Endothelial cell of umbilical vein (primary cell): Measurements from ENCODE around the gene LIPT1. TPM values are rescaled to one million over a fixed set of nuclear protein-coding genes. Genes with fewer than 3 reads are reported as not detected.

Source experiments
- BruUV-seq: library from RNA; stranded (reverse); fragments of 400-500 nt; replicated peaks from 2 replicates; lab custom pipeline; 2021; lab: Mats Ljungman, UMichigan
- CTCF ChIA-PET: fragments of 300-600, 350-600 bp; sonication (Branson Sonifier 250); formaldehyde crosslinking; loops from one replicate; lab custom pipeline; 2021; ENCODE audit warnings: antibody characterized with exemption, inconsistent platforms; lab: Charles Lee
- POLR2A ChIA-PET: fragments of 300-600, 350-600 bp; sonication (Branson Sonifier 250); formaldehyde crosslinking; loops from one replicate; lab custom pipeline; 2021; ENCODE audit warnings: antibody characterized with exemption, inconsistent platforms; lab: Charles Lee
- DNase-seq: peaks from one replicate; pipeline ENCODE4 v3.0.0-alpha.2; 2011; ENCODE audit warnings: low read depth, low spot score
- FAIRE-seq: peaks from 2 replicates; lab custom pipeline; 2011; peaks lifted over from hg19 to GRCh38; lab: Jason Lieb, UNC
- H2AFZ ChIP-seq: 2 replicates; pipeline ENCODE4 v1.6.0; 2012; ENCODE audit warnings: low read depth, low read length, control low read depth, inconsistent platforms
- H3K27ac ChIP-seq: 2 replicates; pipeline ENCODE4 v1.5.1; 2011; ENCODE audit warnings: low read depth, mild to moderate bottlenecking, control low read depth, low read length, moderate library complexity; ENCODE audit not compliant: insufficient read depth
- H3K27me3 ChIP-seq, 2 experiments: 2 replicates each; pipeline versions ENCODE4 v1.6.0 to v1.6.1; 2011; ENCODE audit warnings: low read length in 2 of 2, mixed read lengths in 1 of 2; ENCODE audit not compliant: control insufficient read depth in 2 of 2, insufficient read depth in 2 of 2
- H3K36me3 ChIP-seq, 2 experiments: 2 replicates in 1 of 2; 3 replicates in 1 of 2; pipeline ENCODE4 v1.5.1; 2011; ENCODE audit warnings: low read length in 2 of 2, mild to moderate bottlenecking in 1 of 2, moderate library complexity in 1 of 2; ENCODE audit not compliant: control insufficient read depth in 2 of 2, insufficient read depth in 2 of 2; ENCODE audit errors: extremely low read depth in 1 of 2
- H3K4me1 ChIP-seq: 3 replicates; pipeline ENCODE4 v1.5.1; 2011; ENCODE audit warnings: mild to moderate bottlenecking, low read length; ENCODE audit not compliant: control insufficient read depth, insufficient read depth; ENCODE audit errors: extremely low read depth
- H3K4me2 ChIP-seq: 2 replicates; pipeline ENCODE4 v1.6.1; 2011; ENCODE audit warnings: low read length, control low read depth, mixed read lengths; ENCODE audit not compliant: insufficient read depth
- H3K4me3 ChIP-seq, 3 experiments: fragments of 200-600 bp in 1 of 3; sonication (generic), shearing (Covaris generic) in 1 of 3; replicated peaks in 1 of 3; 2 replicates each; pipeline ENCODE4 v1.5.1; 2011 to 2016; ENCODE audit warnings: control low read depth in 3 of 3, low read length in 3 of 3, mild to moderate bottlenecking in 2 of 3, inconsistent platforms in 1 of 3, low read depth in 1 of 3, moderate library complexity in 1 of 3; ENCODE audit not compliant: insufficient read depth in 1 of 3
- H3K79me2 ChIP-seq: 2 replicates; pipeline ENCODE4 v1.6.0; 2012; ENCODE audit warnings: low read length, inconsistent platforms; ENCODE audit not compliant: control insufficient read depth, insufficient read depth
- H3K9ac ChIP-seq: replicated peaks from 2 replicates; pipeline ENCODE3; 2011; ENCODE audit warnings: low read length, control low read depth; ENCODE audit not compliant: insufficient read depth; ENCODE audit errors: extremely low read depth
- H3K9me1 ChIP-seq: replicated peaks from 3 replicates; pipeline ENCODE4 v1.6.0; 2011; ENCODE audit warnings: mild to moderate bottlenecking, low read length; ENCODE audit not compliant: control insufficient read depth, insufficient read depth; ENCODE audit errors: extremely low read depth
- H3K9me3 ChIP-seq: replicated peaks from 2 replicates; pipeline ENCODE4 v1.5.1; 2012; ENCODE audit warnings: low read length, inconsistent platforms; ENCODE audit not compliant: control insufficient read depth, insufficient read depth
- H4K20me1 ChIP-seq: replicated peaks from 2 replicates; pipeline ENCODE3; 2011; ENCODE audit warnings: mild to moderate bottlenecking, low read length; ENCODE audit not compliant: control insufficient read depth, insufficient read depth; ENCODE audit errors: extremely low read depth
- CTCF ChIP-seq, 2 donors: IDR thresholded peaks; 1 replicate in 1 of 2; 2 replicates in 1 of 2; pipeline ENCODE4 v1.5.1; 2011; ENCODE audit warnings: low read length in 2 of 2, mild to moderate bottlenecking in 2 of 2, moderate library complexity in 2 of 2, control low read depth in 1 of 2, inconsistent platforms in 1 of 2, low read depth in 1 of 2; ENCODE audit not compliant: insufficient read depth in 1 of 2; ENCODE audit errors: extremely low read depth in 1 of 2
- EZH2 ChIP-seq: IDR thresholded peaks from 2 replicates; pipeline ENCODE4 v1.6.1; 2012; ENCODE audit warnings: borderline replicate concordance, low read depth, mild to moderate bottlenecking, moderate library complexity, low read length, inconsistent platforms; ENCODE audit not compliant: severe bottlenecking
- FOS ChIP-seq: IDR thresholded peaks from 2 replicates; pipeline ENCODE4 v1.6.1; 2011; ENCODE audit warnings: mild to moderate bottlenecking, low read length, moderate library complexity, borderline replicate concordance; ENCODE audit not compliant: insufficient read depth
- GATA2 ChIP-seq: IDR thresholded peaks from 2 replicates; pipeline ENCODE4 v1.7.0; 2011; ENCODE audit warnings: low read depth, mild to moderate bottlenecking, moderate library complexity, mixed read lengths, low read length; ENCODE audit not compliant: insufficient read length, insufficient read depth
- JUN ChIP-seq: IDR thresholded peaks from 2 replicates; pipeline ENCODE4 v1.6.1; 2011; ENCODE audit warnings: borderline replicate concordance, low read depth; ENCODE audit not compliant: insufficient read length, insufficient read depth
- MAX ChIP-seq: IDR thresholded peaks from 2 replicates; pipeline ENCODE4 v1.6.1; 2011; ENCODE audit not compliant: insufficient read depth, insufficient read length
- MYC ChIP-seq: IDR thresholded peaks from one replicate; pipeline ENCODE4 v1.6.1; 2011; ENCODE audit warnings: mild to moderate bottlenecking, low read depth, low read length
- POLR2A ChIP-seq: IDR thresholded peaks from 2 replicates; pipeline ENCODE4 v1.6.1; 2012; ENCODE audit warnings: low read depth, mild to moderate bottlenecking, control low read depth, low read length
- POLR2AphosphoS5 ChIP-seq: IDR thresholded peaks from 2 replicates; pipeline ENCODE4 v1.6.1; 2012; ENCODE audit warnings: low read depth, mild to moderate bottlenecking, control low read depth, low read length, moderate library complexity; ENCODE audit not compliant: insufficient read depth
- dilution Hi-C: fragments of 300-500 bp; cut with MboI; formaldehyde crosslinking; loops from one replicate; pipeline ENCODE4 v1.15.0; 2019; ENCODE audit warnings: low sequenced_read_pairs; ENCODE audit not compliant: extremely low pct_ligation_motif_present
- intact Hi-C: fragments of 100-400 bp; cut with micrococcal nuclease; formaldehyde crosslinking; loops from one replicate; pipeline ENCODE4 v1.10.0; 2022
- polyA plus RNA-seq, 4 experiments: library from polyadenylated mRNA; depleted of rRNA in 3 of 4; stranded (reverse) in 3 of 4; unstranded in 1 of 4; fragments of >200 nt; gene quantifications; 2 replicates each; pipeline versions ENCODE4 v1.2.1 to v1.2.3, GENCODE V29; 2011 to 2012; ENCODE audit warnings: missing spikeins in 1 of 4
- total RNA-seq: library from RNA; stranded (reverse); gene quantifications from 2 replicates; pipeline ENCODE4 v1.2.3, GENCODE V29; 2021

The LIPT1 gene
- total and polyA plus RNA-seq, 2 donors (not counting 3 experiments of a cell fraction or from before 2014, with no cell fraction given), result 3.3 to 4.8 TPM

- H3K9ac ChIP-seq, result no peak overlapping the region
- no peaks in the 10 kb centered on the region for H3K36me3 ChIP-seq
- no peaks in the 10 kb centered on the region for H3K4me1 ChIP-seq
- dilution Hi-C loops, result no loop called here
- FAIRE-seq (no peak), DNase-seq (no peak)
- H3K27me3 ChIP-seq, result peaks cover 0 to 2% of the 10 kb centered on the region in 2 experiments
- no TSS peak for BruUV-seq
- H4K20me1 ChIP-seq, result no peaks in the 10 kb centered on the region
- ChIA-PET POLR2A (no interaction called here), CTCF (no interaction called here)
- no peak for TF ChIP-seq POLR2AphosphoS5
- TF ChIP-seq JUN, result no peak
- no peak for TF ChIP-seq MAX
- TF ChIP-seq MYC, result no peak
- no peak for TF ChIP-seq EZH2
- TF ChIP-seq POLR2A, result no peak
- TF ChIP-seq CTCF (IDR thresholded peaks at IDR 0.05; ENCODE audit: extremely low read depth in 1 of 2, insufficient read depth in 1 of 2, low read depth in 1 of 2, low read length in 2 of 2), result no peak
- no peak for TF ChIP-seq FOS
- no peak for TF ChIP-seq GATA2
- H3K4me3 ChIP-seq, result no peak overlapping the region
- no peak overlapping the region for H2AFZ ChIP-seq
- no peak overlapping the region for H3K27ac ChIP-seq
- no peaks in the 10 kb centered on the region for H3K9me1 ChIP-seq
- no peaks in the 10 kb centered on the region for H3K79me2 ChIP-seq
- no peaks in the 10 kb centered on the region for H3K9me3 ChIP-seq
- intact Hi-C loops, result no loop called here
- no peak overlapping the region for H3K4me2 ChIP-seq
Observed at GRCh38 chr2:99112617-99113016, 42.1 kb upstream of the LIPT1 start.
